Astrocyte (in vitro differentiated cells and primary cell): ENCODE measurements around the gene SLC45A3. TPM values are rescaled to one million over a fixed set of nuclear protein-coding genes. Genes with fewer than 3 reads are reported as not detected.

ENCODE experiments used
- DNase-seq: peaks from one replicate; pipeline ENCODE4 v3.0.0-alpha.2; 2010; ENCODE audit warnings: low read depth
- FAIRE-seq: peaks from 2 replicates; lab custom pipeline; 2011; peaks lifted over from hg19 to GRCh38; lab: Jason Lieb, UNC
- H2AFZ ChIP-seq: 2 replicates; pipeline ENCODE4 v1.6.0; 2012; ENCODE audit warnings: low read depth, low read length, inconsistent platforms
- H3K27ac ChIP-seq: 2 replicates; pipeline ENCODE4 v1.5.1; 2011; ENCODE audit warnings: low read depth, low read length, inconsistent platforms
- H3K27me3 ChIP-seq: 2 replicates; pipeline ENCODE4 v1.6.0; 2011; ENCODE audit warnings: low read length, inconsistent platforms; ENCODE audit not compliant: insufficient read depth
- H3K36me3 ChIP-seq: 2 replicates; pipeline ENCODE4 v1.5.1; 2011; ENCODE audit warnings: low read length, inconsistent platforms; ENCODE audit not compliant: insufficient read depth
- H3K4me1 ChIP-seq: 2 replicates; pipeline ENCODE4 v1.5.1; 2011; ENCODE audit warnings: low read length, inconsistent platforms; ENCODE audit not compliant: insufficient read depth
- H3K4me2 ChIP-seq: 2 replicates; pipeline ENCODE4 v1.6.0; 2012; ENCODE audit warnings: low read length, inconsistent platforms
- H3K4me3 ChIP-seq: 2 replicates; pipeline ENCODE4 v1.5.1; 2011; ENCODE audit warnings: low read depth, mild to moderate bottlenecking, low read length, inconsistent platforms; ENCODE audit not compliant: insufficient read depth
- H3K79me2 ChIP-seq: 2 replicates; pipeline ENCODE4 v1.6.0; 2012; ENCODE audit warnings: mild to moderate bottlenecking, low read length, inconsistent platforms; ENCODE audit not compliant: insufficient read depth
- H3K9ac ChIP-seq: 2 replicates; pipeline ENCODE4 v1.6.0; 2012; ENCODE audit warnings: mild to moderate bottlenecking, low read length, inconsistent platforms
- H3K9me3 ChIP-seq: 2 replicates; pipeline ENCODE4 v1.5.1; 2012; ENCODE audit warnings: low read depth, mild to moderate bottlenecking, low read length, inconsistent platforms; ENCODE audit not compliant: insufficient read depth
- H4K20me1 ChIP-seq: 2 replicates; pipeline ENCODE4 v1.6.0; 2012; ENCODE audit warnings: low read length, inconsistent platforms; ENCODE audit not compliant: insufficient read depth
- H3K27ac Mint-ChIP-seq: one replicate; pipeline ENCODE4 v1.8.0; 2021; ENCODE audit warnings: mild to moderate bottlenecking, mixed read lengths; ENCODE audit not compliant: unreplicated experiment
- H3K27me3 Mint-ChIP-seq: one replicate; pipeline ENCODE4 v1.8.0; 2021; ENCODE audit warnings: low read depth, mixed read lengths; ENCODE audit not compliant: unreplicated experiment
- H3K36me3 Mint-ChIP-seq: one replicate; pipeline ENCODE4 v1.8.0; 2021; ENCODE audit warnings: low read depth, mixed read lengths; ENCODE audit not compliant: unreplicated experiment
- H3K4me1 Mint-ChIP-seq: one replicate; pipeline ENCODE4 v1.8.0; 2021; ENCODE audit warnings: low read depth, mixed read lengths; ENCODE audit not compliant: unreplicated experiment
- H3K4me3 Mint-ChIP-seq: one replicate; pipeline ENCODE4 v1.8.0; 2021; ENCODE audit warnings: mild to moderate bottlenecking, moderate library complexity, mixed read lengths; ENCODE audit not compliant: unreplicated experiment
- H3K9me3 Mint-ChIP-seq: one replicate; pipeline ENCODE4 v1.8.0; 2021; ENCODE audit warnings: mild to moderate bottlenecking, mixed read lengths; ENCODE audit not compliant: unreplicated experiment
- EZH2 ChIP-seq: IDR thresholded peaks from 2 replicates; pipeline ENCODE4 v1.6.1; 2012; ENCODE audit warnings: mild to moderate bottlenecking, low read length, inconsistent platforms; ENCODE audit not compliant: insufficient read depth
- total RNA-seq: library from RNA; stranded (reverse); gene quantifications from 2 replicates; pipeline ENCODE4 v1.2.1, GENCODE V29; 2021
- TF ChIP-seq, protein P1 (sequence below): IDR thresholded peaks from 2 replicates; pipeline ENCODE4 v1.5.1; 2011; ENCODE audit warnings: low read depth, mild to moderate bottlenecking, inconsistent platforms, low read length, moderate library complexity; ENCODE audit not compliant: insufficient read depth

Gene SLC45A3
- total RNA-seq, 1 donor from 2014 or later: 7.1 TPM

DNA sequence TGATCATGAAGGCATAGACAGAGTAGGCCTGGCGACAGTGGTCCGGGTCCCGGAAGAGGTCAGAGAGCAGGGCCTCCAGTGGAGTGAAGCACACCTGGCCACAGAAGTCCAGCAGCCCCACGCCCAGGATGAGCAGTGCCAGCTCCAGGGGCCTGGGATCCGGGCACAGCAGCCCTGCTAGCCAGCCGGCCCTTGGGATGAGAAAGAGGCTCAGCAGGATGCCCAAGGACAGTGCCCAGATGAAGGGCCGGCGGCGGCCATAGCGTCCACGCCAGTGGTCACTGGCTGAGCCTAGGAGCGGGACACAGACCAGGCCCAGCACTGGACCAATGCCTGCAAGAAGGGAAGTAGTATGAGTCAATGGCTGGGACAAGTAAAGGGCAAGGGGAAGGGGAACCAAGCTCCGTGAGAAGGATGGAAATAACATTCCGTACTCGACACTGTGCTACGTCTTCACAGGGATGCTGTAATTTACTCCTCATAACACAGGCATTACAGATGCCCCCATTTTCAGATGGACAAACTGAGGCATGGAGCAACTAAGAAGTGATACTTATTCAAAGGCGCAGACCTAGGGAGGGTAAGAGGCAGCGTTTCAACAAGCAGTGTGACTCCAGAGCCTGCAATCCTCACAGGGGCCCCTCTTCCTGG, 16.9 kb downstream of the SLC45A3 start:
- no peak for FAIRE-seq
- H3K27ac ChIP-seq: no peak overlapping the region
- no peak overlapping the region for H3K4me3 Mint-ChIP-seq
- H3K4me2 ChIP-seq: no peak overlapping the region
- peaks cover 9% of the 10 kb centered on the region for H3K27me3 Mint-ChIP-seq
- H3K79me2 ChIP-seq: no peaks in the 10 kb centered on the region
- H4K20me1 ChIP-seq: peaks cover 32% of the 10 kb centered on the region
- H3K4me1 Mint-ChIP-seq: peaks cover 16% of the 10 kb centered on the region
- peaks cover 10% of the 10 kb centered on the region for H3K36me3 Mint-ChIP-seq
- H3K9me3 ChIP-seq: no peaks in the 10 kb centered on the region
- no peak overlapping the region for H2AFZ ChIP-seq
- TF ChIP-seq, protein P1, sequence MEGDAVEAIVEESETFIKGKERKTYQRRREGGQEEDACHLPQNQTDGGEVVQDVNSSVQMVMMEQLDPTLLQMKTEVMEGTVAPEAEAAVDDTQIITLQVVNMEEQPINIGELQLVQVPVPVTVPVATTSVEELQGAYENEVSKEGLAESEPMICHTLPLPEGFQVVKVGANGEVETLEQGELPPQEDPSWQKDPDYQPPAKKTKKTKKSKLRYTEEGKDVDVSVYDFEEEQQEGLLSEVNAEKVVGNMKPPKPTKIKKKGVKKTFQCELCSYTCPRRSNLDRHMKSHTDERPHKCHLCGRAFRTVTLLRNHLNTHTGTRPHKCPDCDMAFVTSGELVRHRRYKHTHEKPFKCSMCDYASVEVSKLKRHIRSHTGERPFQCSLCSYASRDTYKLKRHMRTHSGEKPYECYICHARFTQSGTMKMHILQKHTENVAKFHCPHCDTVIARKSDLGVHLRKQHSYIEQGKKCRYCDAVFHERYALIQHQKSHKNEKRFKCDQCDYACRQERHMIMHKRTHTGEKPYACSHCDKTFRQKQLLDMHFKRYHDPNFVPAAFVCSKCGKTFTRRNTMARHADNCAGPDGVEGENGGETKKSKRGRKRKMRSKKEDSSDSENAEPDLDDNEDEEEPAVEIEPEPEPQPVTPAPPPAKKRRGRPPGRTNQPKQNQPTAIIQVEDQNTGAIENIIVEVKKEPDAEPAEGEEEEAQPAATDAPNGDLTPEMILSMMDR: no peak
- TF ChIP-seq EZH2: no peak
- no peaks in the 10 kb centered on the region for H3K36me3 ChIP-seq
- DNase-seq: no peak
- no peak overlapping the region for H3K4me3 ChIP-seq
- no peaks in the 10 kb centered on the region for H3K9me3 Mint-ChIP-seq
- H3K9ac ChIP-seq: no peak overlapping the region
- no peaks in the 10 kb centered on the region for H3K27me3 ChIP-seq
- peaks cover 7% of the 10 kb centered on the region for H3K4me1 ChIP-seq
- H3K27ac Mint-ChIP-seq: no peak overlapping the region

DNA sequence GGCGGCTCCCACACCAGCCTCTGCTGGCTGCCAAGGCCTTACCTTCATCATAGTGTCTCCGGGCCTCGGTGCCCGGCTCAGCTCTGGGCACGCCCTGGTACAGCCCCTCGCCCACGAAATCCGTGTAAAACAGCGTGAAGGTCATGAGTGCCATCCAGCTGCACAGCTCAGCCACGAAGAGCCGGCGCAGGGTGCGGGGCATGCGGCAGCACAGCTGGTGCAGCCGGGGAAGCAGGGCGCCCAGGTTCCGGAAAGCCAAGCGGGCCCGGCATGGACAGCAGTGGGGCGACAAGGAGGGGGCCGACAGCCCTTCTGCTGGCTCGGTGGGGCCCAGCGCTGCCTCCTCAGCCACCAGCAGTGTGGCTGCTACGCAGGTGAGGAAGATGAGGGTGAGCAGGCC, 17.5 kb downstream of the SLC45A3 start:
- Histone ChIP-seq H3K79me2 (no peaks in the 10 kb centered on the region), H3K4me2 (no peak overlapping the region), H3K4me1 (peaks cover 7% of the 10 kb centered on the region), H3K4me3 (no peak overlapping the region), H3K27me3 (no peaks in the 10 kb centered on the region), H3K36me3 (no peaks in the 10 kb centered on the region), H2AFZ (no peak overlapping the region), H4K20me1 (peaks cover 28% of the 10 kb centered on the region), H3K9me3 (no peaks in the 10 kb centered on the region), H3K27ac (no peak overlapping the region), H3K9ac (no peak overlapping the region)
- H3K27ac Mint-ChIP-seq: no peak overlapping the region
- H3K36me3 Mint-ChIP-seq: peaks cover 10% of the 10 kb centered on the region
- DNase-seq (no peak), FAIRE-seq (no peak)
- peaks cover 12% of the 10 kb centered on the region for H3K4me1 Mint-ChIP-seq
- no peak overlapping the region for H3K4me3 Mint-ChIP-seq
- no peak for TF ChIP-seq EZH2
- TF ChIP-seq, protein P1: no peak
- peaks cover 8% of the 10 kb centered on the region for H3K27me3 Mint-ChIP-seq
- no peaks in the 10 kb centered on the region for H3K9me3 Mint-ChIP-seq

DNA sequence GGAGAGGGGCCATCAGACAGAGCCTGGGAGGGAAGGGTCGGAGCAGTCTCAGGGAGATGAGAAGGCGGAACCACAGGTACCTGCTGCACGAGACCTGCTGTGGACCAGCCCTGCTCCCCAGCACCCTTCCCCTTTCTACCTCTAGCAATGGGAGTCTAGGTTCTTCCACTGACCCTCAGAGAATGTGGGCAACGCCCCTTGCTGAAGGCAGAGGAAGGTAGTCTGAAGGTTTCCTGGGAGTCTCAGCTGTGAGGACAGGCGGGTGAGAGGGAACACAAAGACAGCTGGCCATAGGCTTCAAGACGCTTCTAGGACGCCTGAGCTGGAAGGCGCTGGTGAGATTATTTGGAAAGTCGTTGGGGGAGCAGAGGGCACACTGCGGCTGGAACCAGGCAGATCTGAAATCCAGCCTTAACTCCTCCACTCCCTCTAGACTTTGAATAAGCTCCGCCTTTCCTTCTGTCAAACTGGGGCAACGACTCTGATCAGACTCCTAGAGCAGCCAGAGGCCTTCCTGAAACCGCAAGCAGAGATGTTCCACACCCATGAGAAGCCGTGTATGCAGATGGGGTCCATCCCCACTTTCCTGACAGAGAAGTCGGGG, 18.1 kb downstream of the SLC45A3 start:
- Histone ChIP-seq H3K27me3 (no peaks in the 10 kb centered on the region), H3K36me3 (no peaks in the 10 kb centered on the region), H3K9ac (no peak overlapping the region), H4K20me1 (peaks cover 28% of the 10 kb centered on the region), H3K27ac (no peak overlapping the region), H3K4me3 (no peak overlapping the region), H3K4me2 (no peak overlapping the region), H3K9me3 (no peaks in the 10 kb centered on the region), H2AFZ (no peak overlapping the region), H3K79me2 (no peaks in the 10 kb centered on the region), H3K4me1 (peaks cover 7% of the 10 kb centered on the region)
- FAIRE-seq: no peak
- TF ChIP-seq EZH2: no peak
- TF ChIP-seq, protein P1: no peak
- H3K4me1 Mint-ChIP-seq: peaks cover 12% of the 10 kb centered on the region
- H3K36me3 Mint-ChIP-seq: peaks cover 10% of the 10 kb centered on the region
- no peak overlapping the region for H3K4me3 Mint-ChIP-seq
- H3K9me3 Mint-ChIP-seq: no peaks in the 10 kb centered on the region
- DNase-seq: no peak
- H3K27ac Mint-ChIP-seq: no peak overlapping the region
- peaks cover 8% of the 10 kb centered on the region for H3K27me3 Mint-ChIP-seq
